Erythroblast (primary cell): ENCODE measurements around the gene UHMK1.

Experiments
- GATA1 ChIP-seq: IDR thresholded peaks from 2 replicates; pipeline ENCODE4 v1.6.1; 2011; ENCODE audit warnings: low read depth, mild to moderate bottlenecking, control low read depth, low read length, moderate library complexity
- POLR2A ChIP-seq: IDR thresholded peaks from 2 replicates; pipeline ENCODE4 v1.6.1; 2011; ENCODE audit warnings: mild to moderate bottlenecking, low read length

- TF ChIP-seq POLR2A (no peak), GATA1 (no peak)
These were observed 41.3 kb downstream of the UHMK1 start for GRCh38 chr1:162538815-162539431.
